GM12872 (cell line): ENCODE data around the gene FGF2.

Source experiments
- CTCF ChIP-seq: IDR thresholded peaks from 3 replicates; pipeline ENCODE4 v1.5.1; 2011; ENCODE audit warnings: low read depth, mild to moderate bottlenecking, low read length, moderate library complexity; ENCODE audit not compliant: insufficient read depth

Gene FGF2

GRCh38 chr4:122894827-122895226, 68.2 kb downstream of the FGF2 start:
- no peak for TF ChIP-seq CTCF

GRCh38 chr4:122895336-122895995, 68.8 kb downstream of the FGF2 start:
- no peak for TF ChIP-seq CTCF

- no peak for TF ChIP-seq CTCF
These were observed 69.6 kb downstream of the FGF2 start for GRCh38 chr4:122896270-122896669.

GRCh38 chr4:122898370-122899150, 71.9 kb downstream of the FGF2 start:
- TF ChIP-seq CTCF = no peak

GRCh38 chr4:122899682-122900081, 73.1 kb downstream of the FGF2 start:
- TF ChIP-seq CTCF = no peak

GRCh38 chr4:122900314-122900713, 73.7 kb downstream of the FGF2 start:
- TF ChIP-seq CTCF = no peak

- TF ChIP-seq CTCF = no peak
These were observed 74.8 kb downstream of the FGF2 start for GRCh38 chr4:122901247-122902010.
